Activated CD8-positive, alpha-beta T cell treated with anti-CD3 and anti-CD28 coated beads for 36 hours (primary cell): ENCODE measurements around the gene HARS1. TPM values are rescaled to one million over a fixed set of nuclear protein-coding genes. Genes with fewer than 3 reads are reported as not detected.

ENCODE experiments used
- ATAC-seq: fragments of 200-7000 bp; cut with Tn5 transposase; one replicate; pipeline ENCODE4 v1.10.0; 2021; ENCODE audit warnings: mild to moderate bottlenecking, moderate library complexity
- CTCF ChIA-PET: fragments of 350-600 bp; sonication (Branson Sonifier 250); formaldehyde crosslinking; loops from one replicate; lab custom pipeline; 2021; ENCODE audit warnings: antibody characterized with exemption; lab: Charles Lee
- POLR2A ChIA-PET: fragments of 350-600 bp; sonication (Branson Sonifier 250); formaldehyde crosslinking; loops from one replicate; lab custom pipeline; 2021; ENCODE audit warnings: antibody characterized with exemption; lab: Charles Lee
- DNase-seq: peaks from one replicate; pipeline ENCODE4 v3.0.0-alpha.2; 2020
- H3K27ac Mint-ChIP-seq: one replicate; pipeline ENCODE4 v1.8.0; 2021; ENCODE audit warnings: mild to moderate bottlenecking, mixed read lengths
- H3K27me3 Mint-ChIP-seq: one replicate; pipeline ENCODE4 v1.8.0; 2021; ENCODE audit warnings: mixed read lengths
- H3K36me3 Mint-ChIP-seq: one replicate; pipeline ENCODE4 v1.8.0; 2021; ENCODE audit warnings: low read depth, mixed read lengths
- H3K4me1 Mint-ChIP-seq: one replicate; pipeline ENCODE4 v1.8.0; 2021; ENCODE audit warnings: low read depth, mixed read lengths
- H3K4me3 Mint-ChIP-seq: one replicate; pipeline ENCODE4 v1.8.0; 2021; ENCODE audit warnings: mild to moderate bottlenecking, moderate library complexity, mixed read lengths
- H3K9me3 Mint-ChIP-seq: one replicate; pipeline ENCODE4 v1.8.0; 2021; ENCODE audit warnings: mixed read lengths
- intact Hi-C: fragments of 100-400 bp; cut with micrococcal nuclease; formaldehyde crosslinking; loops from one replicate; pipeline ENCODE4 v1.10.0; 2022
- total RNA-seq, 2 experiments: library from RNA; stranded (reverse); gene quantifications; one replicate each; pipeline ENCODE4 v1.2.3, GENCODE V29; 2021
- TF ChIP-seq, protein P1 (sequence below): fragments of 200-600 bp; IDR thresholded peaks from one replicate; pipeline ENCODE4 v1.8.0; 2022; ENCODE audit warnings: antibody characterized with exemption, mild to moderate bottlenecking

HARS1 gene, protein sequence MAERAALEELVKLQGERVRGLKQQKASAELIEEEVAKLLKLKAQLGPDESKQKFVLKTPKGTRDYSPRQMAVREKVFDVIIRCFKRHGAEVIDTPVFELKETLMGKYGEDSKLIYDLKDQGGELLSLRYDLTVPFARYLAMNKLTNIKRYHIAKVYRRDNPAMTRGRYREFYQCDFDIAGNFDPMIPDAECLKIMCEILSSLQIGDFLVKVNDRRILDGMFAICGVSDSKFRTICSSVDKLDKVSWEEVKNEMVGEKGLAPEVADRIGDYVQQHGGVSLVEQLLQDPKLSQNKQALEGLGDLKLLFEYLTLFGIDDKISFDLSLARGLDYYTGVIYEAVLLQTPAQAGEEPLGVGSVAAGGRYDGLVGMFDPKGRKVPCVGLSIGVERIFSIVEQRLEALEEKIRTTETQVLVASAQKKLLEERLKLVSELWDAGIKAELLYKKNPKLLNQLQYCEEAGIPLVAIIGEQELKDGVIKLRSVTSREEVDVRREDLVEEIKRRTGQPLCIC
- 10 to 100 TPM; 84.5 to 84.9 TPM for total RNA-seq

DNA sequence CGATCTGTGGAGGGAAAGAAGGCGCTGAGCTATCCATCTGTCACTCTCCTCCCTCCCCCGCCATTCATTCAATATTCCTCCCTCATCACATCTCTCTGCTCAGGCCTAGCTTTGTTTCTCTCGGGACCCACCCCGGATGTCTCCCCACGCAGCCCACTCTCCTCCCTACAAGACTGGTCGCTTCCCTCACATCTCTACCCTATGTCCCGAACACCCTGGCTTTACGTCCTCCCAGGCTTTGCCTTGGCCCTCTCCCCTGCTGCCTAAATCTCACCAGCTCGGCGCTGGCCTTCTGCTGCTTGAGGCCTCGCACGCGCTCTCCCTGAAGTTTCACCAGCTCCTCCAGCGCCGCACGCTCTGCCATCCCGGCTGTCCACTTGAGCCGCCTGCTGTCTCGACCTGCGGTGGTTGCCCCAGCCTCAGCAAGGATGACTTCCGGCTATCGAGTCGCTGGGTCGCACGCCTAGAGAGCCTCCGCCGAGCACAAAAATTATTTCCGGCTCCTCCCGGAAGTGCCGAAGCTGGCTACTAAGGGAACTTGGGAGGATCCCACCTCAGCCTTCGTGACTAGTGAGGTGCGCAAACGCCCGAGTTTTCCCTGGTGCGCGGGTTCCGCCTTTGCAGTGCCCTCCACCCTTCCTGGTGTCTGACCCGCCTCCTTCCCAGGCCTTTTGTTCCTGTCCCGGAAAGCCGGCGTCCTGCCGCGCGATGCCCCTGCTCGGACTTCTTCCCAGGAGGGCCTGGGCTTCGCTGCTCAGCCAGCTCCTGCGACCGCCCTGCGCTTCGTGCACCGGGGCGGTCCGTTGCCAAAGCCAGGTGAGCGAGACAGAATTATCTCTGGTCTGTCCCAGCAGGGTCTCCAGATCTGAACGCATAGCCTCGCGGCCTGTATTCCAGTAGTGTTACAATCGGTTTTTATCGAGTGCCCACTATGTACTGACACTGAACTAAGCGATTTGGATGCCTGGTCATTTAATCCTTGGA is at the start of gene HARS1, which contains the start of gene HARS2:
Gene HARS1 (minus strand): TSS at position 430 of the 984 bp plus-strand sequence. CDS start 66 bp downstream, at position 364.
Gene HARS2 (plus strand): TSS at position 515 of the 984 bp plus-strand sequence. CDS start 194 bp downstream, at position 709.
- Mint-ChIP-seq H3K36me3 (peaks cover 30% of the 10 kb centered on the region), H3K9me3 (no peaks in the 10 kb centered on the region), H3K27ac (peak within 1 kb of the TSS; percentile 97), H3K4me3 (peak within 1 kb of the TSS; percentile 99), H3K4me1 (peaks cover 34% of the 10 kb centered on the region), H3K27me3 (no peaks in the 10 kb centered on the region)
- DNase-seq (peak; percentile 89), ATAC-seq (peak; percentile 94)
- intact Hi-C loops = loop anchor here (5.0 kb wide), 1 partner anchor 44 kb away; the partner anchor contains the start of genes IK and NDUFA2
- TF ChIP-seq, protein P1, sequence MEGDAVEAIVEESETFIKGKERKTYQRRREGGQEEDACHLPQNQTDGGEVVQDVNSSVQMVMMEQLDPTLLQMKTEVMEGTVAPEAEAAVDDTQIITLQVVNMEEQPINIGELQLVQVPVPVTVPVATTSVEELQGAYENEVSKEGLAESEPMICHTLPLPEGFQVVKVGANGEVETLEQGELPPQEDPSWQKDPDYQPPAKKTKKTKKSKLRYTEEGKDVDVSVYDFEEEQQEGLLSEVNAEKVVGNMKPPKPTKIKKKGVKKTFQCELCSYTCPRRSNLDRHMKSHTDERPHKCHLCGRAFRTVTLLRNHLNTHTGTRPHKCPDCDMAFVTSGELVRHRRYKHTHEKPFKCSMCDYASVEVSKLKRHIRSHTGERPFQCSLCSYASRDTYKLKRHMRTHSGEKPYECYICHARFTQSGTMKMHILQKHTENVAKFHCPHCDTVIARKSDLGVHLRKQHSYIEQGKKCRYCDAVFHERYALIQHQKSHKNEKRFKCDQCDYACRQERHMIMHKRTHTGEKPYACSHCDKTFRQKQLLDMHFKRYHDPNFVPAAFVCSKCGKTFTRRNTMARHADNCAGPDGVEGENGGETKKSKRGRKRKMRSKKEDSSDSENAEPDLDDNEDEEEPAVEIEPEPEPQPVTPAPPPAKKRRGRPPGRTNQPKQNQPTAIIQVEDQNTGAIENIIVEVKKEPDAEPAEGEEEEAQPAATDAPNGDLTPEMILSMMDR = no peak
- CTCF ChIA-PET = interaction anchor here (0.7 to 1.7 kb wide), 11 partner anchors 10 to 873 kb away, joined by 3 to 6 read pairs (median 4); partner anchors contain the start of genes IK and NDUFA2
- POLR2A ChIA-PET = interaction anchor here (0.7 to 4.0 kb wide), 23 partner anchors 10 to 291 kb away, joined by 3 to 29 read pairs (median 4); partner anchors contain the start of genes ANKHD1, EIF4EBP3, IK and NDUFA2

DNA sequence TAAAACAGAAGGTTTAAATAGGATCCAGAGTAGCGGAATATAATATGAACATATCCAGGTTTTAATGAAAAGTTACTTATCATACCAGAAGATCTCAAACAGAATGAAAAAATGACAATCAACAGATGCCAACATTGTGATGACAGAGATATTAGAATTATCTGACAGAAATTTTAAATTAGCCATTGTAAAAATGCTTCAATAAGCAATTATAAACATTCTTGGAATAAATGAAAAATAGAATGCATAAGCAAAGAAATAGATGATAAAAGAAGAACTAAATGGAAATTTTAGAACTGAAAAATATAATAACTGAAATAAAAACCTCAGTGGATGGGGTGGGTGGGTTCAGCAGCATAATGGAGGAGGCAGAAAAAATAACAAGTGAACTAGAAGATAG is 46.3 kb upstream of the HARS1 start:
- ChIA-PET CTCF (no interaction called here), POLR2A (no interaction called here)
- H3K4me3 Mint-ChIP-seq = no peak overlapping the region
- peaks cover 29% of the 10 kb centered on the region for H3K27me3 Mint-ChIP-seq
- intact Hi-C loops = no loop called here
- no peak for ATAC-seq
- no peak for DNase-seq
- peaks cover 7% of the 10 kb centered on the region for H3K9me3 Mint-ChIP-seq
- H3K27ac Mint-ChIP-seq = no peak overlapping the region
- H3K4me1 Mint-ChIP-seq = no peaks in the 10 kb centered on the region
- H3K36me3 Mint-ChIP-seq = no peaks in the 10 kb centered on the region
- TF ChIP-seq, protein P1 = no peak

DNA sequence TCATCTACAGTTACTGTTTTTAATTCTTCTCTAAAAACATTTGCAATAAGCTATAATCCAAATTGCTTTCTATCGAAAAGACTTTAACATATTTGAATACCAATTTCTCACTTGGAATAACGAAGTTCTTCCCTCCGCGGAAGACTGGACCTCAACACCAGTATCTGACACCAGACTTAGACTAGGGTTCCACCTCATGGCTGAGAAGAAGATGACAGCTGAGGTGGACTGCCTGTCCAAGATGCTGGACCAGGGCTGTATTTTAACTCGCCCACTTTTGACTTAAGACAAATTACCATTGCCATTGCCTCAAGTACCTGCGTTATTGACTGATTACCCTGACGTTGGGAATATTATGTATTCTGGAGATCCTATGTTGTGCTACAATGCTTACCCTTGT is 43.2 kb upstream of the HARS1 start:
- Mint-ChIP-seq H3K4me3 (no peak overlapping the region), H3K4me1 (no peaks in the 10 kb centered on the region), H3K27me3 (peaks cover 30% of the 10 kb centered on the region), H3K27ac (no peak overlapping the region), H3K36me3 (no peaks in the 10 kb centered on the region), H3K9me3 (no peaks in the 10 kb centered on the region)
- ATAC-seq (no peak), DNase-seq (no peak)
- TF ChIP-seq, protein P1 = no peak
- ChIA-PET POLR2A (no interaction called here), CTCF (no interaction called here)
- intact Hi-C loops = no loop called here

DNA sequence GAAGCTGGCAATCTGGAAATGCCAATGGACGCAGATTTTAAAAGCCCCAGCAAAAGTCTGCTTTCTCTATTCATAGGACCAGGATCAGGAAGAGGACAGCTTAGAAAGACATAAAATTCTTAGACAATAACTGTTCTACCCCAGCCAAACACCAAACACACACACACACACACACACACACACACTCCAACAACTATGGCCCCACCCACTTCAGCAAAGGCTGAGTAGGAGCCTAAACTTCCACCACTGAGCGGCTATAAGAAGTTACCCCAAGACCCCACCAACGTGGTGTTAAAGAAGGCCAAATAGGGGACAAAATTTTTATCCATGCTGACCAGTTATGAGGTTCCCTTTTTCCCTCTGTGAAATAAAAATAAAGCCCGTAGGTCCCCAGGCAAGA is 41.9 kb upstream of the HARS1 start:
- no peaks in the 10 kb centered on the region for H3K9me3 Mint-ChIP-seq
- H3K27ac Mint-ChIP-seq = no peak overlapping the region
- POLR2A ChIA-PET = no interaction called here

More for the DNA sequence above, 41.9 kb upstream of the HARS1 start:
- ATAC-seq (no peak), DNase-seq (no peak)
- Mint-ChIP-seq H3K4me1 (no peaks in the 10 kb centered on the region), H3K36me3 (no peaks in the 10 kb centered on the region), H3K27me3 (peaks cover 31% of the 10 kb centered on the region), H3K4me3 (no peak overlapping the region)
- TF ChIP-seq, protein P1 = no peak
- intact Hi-C loops = no loop called here
- CTCF ChIA-PET = no interaction called here
